Measurements from ENCODE around the gene SLC26A3. TPM values are rescaled to one million over a fixed set of nuclear protein-coding genes. Genes with fewer than 3 reads are reported as not detected.

Gene SLC26A3
- total and polyA plus RNA-seq, 5 donors: 0.07 TPM; not detected in 4

GRCh38 chr7:107815254-107815882 lies 12.3 kb upstream of the SLC26A3 start:
- Histone ChIP-seq H3K4me1 (ENCODE audit: control insufficient read depth, insufficient read depth, low read length) (no peaks in the 10 kb centered on the region), H3K27ac (ENCODE audit: low read length) (no peak overlapping the region), H3K4me3 (ENCODE audit: low read length) (no peak overlapping the region), H3K9me3 (ENCODE audit: control insufficient read depth, low read length) (no peaks in the 10 kb centered on the region), H3K27me3 (ENCODE audit: control insufficient read depth, insufficient read depth) (no peaks in the 10 kb centered on the region)
- no peak for ATAC-seq
- intact Hi-C loops (cut with DNase I): no loop called here
- no peak for DNase-seq
- WGBS: 48% methylated on average over 4 of the region's 4 CpGs

- ATAC-seq: no peak
- no peaks in the 10 kb centered on the region for H3K9me3 ChIP-seq (ENCODE audit: control insufficient read depth, low read length)
- DNase-seq: no peak
- 80% methylated on average over 3 of the region's 3 CpGs for WGBS
- intact Hi-C loops (cut with DNase I): no loop called here
- H3K27me3 ChIP-seq (ENCODE audit: control insufficient read depth, insufficient read depth): no peaks in the 10 kb centered on the region
- no peaks in the 10 kb centered on the region for H3K4me1 ChIP-seq (ENCODE audit: control insufficient read depth, insufficient read depth, low read length)
- no peak overlapping the region for H3K27ac ChIP-seq (ENCODE audit: low read length)
- H3K4me3 ChIP-seq (ENCODE audit: low read length): no peak overlapping the region
Observed at GRCh38 chr7:107813524-107813923, 10.5 kb upstream of the SLC26A3 start.

DNA sequence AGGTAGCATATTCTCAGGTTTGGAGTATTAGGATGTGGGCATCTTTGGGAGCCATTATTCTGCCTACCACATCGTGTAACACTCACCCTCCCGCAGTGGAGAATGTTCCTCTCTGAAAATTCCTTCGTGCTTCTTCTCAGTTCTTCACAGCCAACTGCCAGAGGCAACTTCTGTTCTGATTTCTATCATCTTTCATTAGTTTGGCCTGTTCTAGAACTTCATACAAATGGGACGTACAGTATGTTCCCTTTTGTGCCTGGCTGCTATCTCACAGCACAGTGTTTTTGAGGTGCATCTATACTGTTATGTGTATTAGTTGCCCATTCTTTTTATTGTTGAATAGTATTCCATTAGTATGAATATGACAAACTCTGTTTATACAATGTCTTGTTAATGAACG lies 8.9 kb upstream of the SLC26A3 start:
- WGBS: 84% methylated on average over 5 of the region's 5 CpGs
- intact Hi-C loops (cut with DNase I): no loop called here
- Histone ChIP-seq H3K4me1 (ENCODE audit: control insufficient read depth, insufficient read depth, low read length) (no peaks in the 10 kb centered on the region), H3K9me3 (ENCODE audit: control insufficient read depth, low read length) (no peaks in the 10 kb centered on the region), H3K27me3 (ENCODE audit: control insufficient read depth, insufficient read depth) (no peaks in the 10 kb centered on the region), H3K4me3 (ENCODE audit: low read length) (no peak overlapping the region), H3K27ac (ENCODE audit: low read length) (no peak overlapping the region)
- DNase-seq: no peak
- no peak for ATAC-seq

- H3K27me3 ChIP-seq (ENCODE audit: control insufficient read depth, insufficient read depth): no peaks in the 10 kb centered on the region
- ATAC-seq (no peak), DNase-seq (no peak)
- no peaks in the 10 kb centered on the region for H3K9me3 ChIP-seq (ENCODE audit: control insufficient read depth, low read length)
- WGBS: 64% methylated on average over 3 of the region's 3 CpGs
- no peak overlapping the region for H3K4me3 ChIP-seq (ENCODE audit: low read length)
- no peaks in the 10 kb centered on the region for H3K4me1 ChIP-seq (ENCODE audit: control insufficient read depth, insufficient read depth, low read length)
- intact Hi-C loops (cut with DNase I): no loop called here
- no peak overlapping the region for H3K27ac ChIP-seq (ENCODE audit: low read length)
Observed at GRCh38 chr7:107810626-107811025, 7.6 kb upstream of the SLC26A3 start.

- 89% methylated on average over 4 of the region's 4 CpGs for WGBS
- ATAC-seq (no peak), DNase-seq (no peak)
- no peaks in the 10 kb centered on the region for H3K4me1 ChIP-seq (ENCODE audit: control insufficient read depth, insufficient read depth, low read length)
- no peaks in the 10 kb centered on the region for H3K27me3 ChIP-seq (ENCODE audit: control insufficient read depth, insufficient read depth)
- no peak overlapping the region for H3K4me3 ChIP-seq (ENCODE audit: low read length)
- no peak overlapping the region for H3K27ac ChIP-seq (ENCODE audit: low read length)
- no peaks in the 10 kb centered on the region for H3K9me3 ChIP-seq (ENCODE audit: control insufficient read depth, low read length)
- intact Hi-C loops (cut with DNase I): no loop called here
Observed at GRCh38 chr7:107809179-107809578, 6.2 kb upstream of the SLC26A3 start.

- intact Hi-C loops (cut with DNase I): no loop called here
- Histone ChIP-seq H3K9me3 (ENCODE audit: control insufficient read depth, low read length) (no peaks in the 10 kb centered on the region), H3K27me3 (ENCODE audit: control insufficient read depth, insufficient read depth) (no peaks in the 10 kb centered on the region), H3K4me3 (ENCODE audit: low read length) (no peak overlapping the region), H3K4me1 (ENCODE audit: control insufficient read depth, insufficient read depth, low read length) (no peaks in the 10 kb centered on the region), H3K27ac (ENCODE audit: low read length) (no peak overlapping the region)
- ATAC-seq: no peak
- no peak for DNase-seq
- 44% methylated on average over 6 of the region's 6 CpGs for WGBS
Observed at GRCh38 chr7:107799647-107800264, 3.3 kb downstream of the SLC26A3 start.

GRCh38 chr7:107792364-107792763 lies 10.7 kb downstream of the SLC26A3 start:
- WGBS: 85% methylated on average over 6 of the region's 6 CpGs
- no peak for ATAC-seq
- Histone ChIP-seq H3K27ac (ENCODE audit: low read length) (no peak overlapping the region), H3K27me3 (ENCODE audit: control insufficient read depth, insufficient read depth) (no peaks in the 10 kb centered on the region), H3K4me1 (ENCODE audit: control insufficient read depth, insufficient read depth, low read length) (no peaks in the 10 kb centered on the region), H3K4me3 (ENCODE audit: low read length) (no peak overlapping the region), H3K9me3 (ENCODE audit: control insufficient read depth, low read length) (no peaks in the 10 kb centered on the region)
- intact Hi-C loops (cut with DNase I): no loop called here
- DNase-seq: no peak

DNA sequence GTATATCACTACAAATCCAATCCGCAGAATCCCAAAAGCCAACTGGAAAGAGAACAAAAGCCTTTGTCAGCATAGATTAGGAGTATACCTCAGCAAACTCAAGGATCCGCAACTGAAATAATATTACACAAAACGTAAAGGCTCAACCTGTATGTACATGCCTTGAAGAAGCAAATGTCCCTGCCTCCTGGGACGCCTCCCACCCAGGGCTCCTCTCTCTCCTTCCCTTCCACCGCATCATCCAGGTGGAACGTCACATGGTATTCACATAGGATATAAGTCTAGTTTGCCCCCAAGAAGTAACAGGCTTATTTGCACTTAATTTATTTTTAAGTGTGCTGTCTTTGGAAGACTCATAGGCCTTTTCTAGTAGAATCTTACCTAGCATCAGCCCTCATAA lies 13.4 kb downstream of the SLC26A3 start:
- no peak for ATAC-seq
- no peak overlapping the region for H3K27ac ChIP-seq (ENCODE audit: low read length)
- H3K4me1 ChIP-seq (ENCODE audit: control insufficient read depth, insufficient read depth, low read length): no peaks in the 10 kb centered on the region
- H3K4me3 ChIP-seq (ENCODE audit: low read length): no peak overlapping the region
- no peaks in the 10 kb centered on the region for H3K27me3 ChIP-seq (ENCODE audit: control insufficient read depth, insufficient read depth)
- intact Hi-C loops (cut with DNase I): no loop called here
- 86% methylated on average over 6 of the region's 6 CpGs for WGBS
- no peaks in the 10 kb centered on the region for H3K9me3 ChIP-seq (ENCODE audit: control insufficient read depth, low read length)
- DNase-seq: no peak

- Histone ChIP-seq H3K4me1 (ENCODE audit: control insufficient read depth, insufficient read depth, low read length) (no peaks in the 10 kb centered on the region), H3K9me3 (ENCODE audit: control insufficient read depth, low read length) (no peaks in the 10 kb centered on the region), H3K27me3 (ENCODE audit: control insufficient read depth, insufficient read depth) (no peaks in the 10 kb centered on the region), H3K4me3 (ENCODE audit: low read length) (no peak overlapping the region), H3K27ac (ENCODE audit: low read length) (no peak overlapping the region)
- ATAC-seq: no peak
- DNase-seq: no peak
- 68% methylated on average over 3 of the region's 3 CpGs for WGBS
- intact Hi-C loops (cut with DNase I): no loop called here
Observed at GRCh38 chr7:107788662-107789061, 14.4 kb downstream of the SLC26A3 start.

DNA sequence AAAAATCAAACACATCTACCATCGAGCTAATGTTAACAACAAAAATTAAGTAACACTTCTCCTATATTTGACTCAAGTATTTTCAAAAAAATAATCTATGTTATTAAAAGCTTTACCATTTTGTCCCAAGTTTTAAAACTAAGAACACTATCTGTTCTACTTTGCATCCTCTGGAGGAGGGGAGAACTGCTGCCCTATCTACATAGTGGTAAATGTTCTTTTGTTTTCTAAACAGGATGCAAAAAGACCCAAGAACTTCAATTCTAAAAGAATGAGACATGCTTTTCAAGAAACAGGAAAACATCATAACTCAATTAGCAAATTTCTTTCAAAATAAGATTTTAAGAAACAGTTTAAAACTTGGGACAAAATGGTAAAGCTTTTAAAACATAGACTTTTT lies 14.8 kb downstream of the SLC26A3 start:
- no peaks in the 10 kb centered on the region for H3K4me1 ChIP-seq (ENCODE audit: control insufficient read depth, insufficient read depth, low read length)
- intact Hi-C loops (cut with DNase I): no loop called here
- WGBS: 86% methylated on average over 1 of the region's 1 CpG
- ATAC-seq: no peak
- no peak for DNase-seq
- no peaks in the 10 kb centered on the region for H3K27me3 ChIP-seq (ENCODE audit: control insufficient read depth, insufficient read depth)
- no peaks in the 10 kb centered on the region for H3K9me3 ChIP-seq (ENCODE audit: control insufficient read depth, low read length)
- H3K27ac ChIP-seq (ENCODE audit: low read length): no peak overlapping the region
- no peak overlapping the region for H3K4me3 ChIP-seq (ENCODE audit: low read length)

- ATAC-seq: no peak
- DNase-seq: no peak
- no peaks in the 10 kb centered on the region for H3K4me1 ChIP-seq (ENCODE audit: control insufficient read depth, insufficient read depth, low read length)
- H3K4me3 ChIP-seq (ENCODE audit: low read length): no peak overlapping the region
- 24% methylated on average over 2 of the region's 2 CpGs for WGBS
- intact Hi-C loops (cut with DNase I): no loop called here
- no peaks in the 10 kb centered on the region for H3K27me3 ChIP-seq (ENCODE audit: control insufficient read depth, insufficient read depth)
- H3K9me3 ChIP-seq (ENCODE audit: control insufficient read depth, low read length): no peaks in the 10 kb centered on the region
- H3K27ac ChIP-seq (ENCODE audit: low read length): no peak overlapping the region
Observed at GRCh38 chr7:107785926-107786325, 17.1 kb downstream of the SLC26A3 start.

GRCh38 chr7:107785170-107785569 lies 17.9 kb downstream of the SLC26A3 start:
- DNase-seq: no peak
- intact Hi-C loops (cut with DNase I): no loop called here
- Histone ChIP-seq H3K4me1 (ENCODE audit: control insufficient read depth, insufficient read depth, low read length) (no peaks in the 10 kb centered on the region), H3K27me3 (ENCODE audit: control insufficient read depth, insufficient read depth) (no peaks in the 10 kb centered on the region), H3K9me3 (ENCODE audit: control insufficient read depth, low read length) (no peaks in the 10 kb centered on the region), H3K4me3 (ENCODE audit: low read length) (no peak overlapping the region), H3K27ac (ENCODE audit: low read length) (no peak overlapping the region)
- 88% methylated on average over 2 of the region's 2 CpGs for WGBS
- ATAC-seq: no peak

Data from right cardiac atrium (tissue), 5 donors.